AG09309 (cell line): ENCODE data around the gene GNA15.

Experiments
- DNase-seq: peaks from one replicate; pipeline ENCODE4 v3.0.0-alpha.2; 2010; ENCODE audit warnings: low read depth
- H3K4me3 ChIP-seq: 2 replicates; pipeline ENCODE4 v1.5.1; 2011; ENCODE audit warnings: mild to moderate bottlenecking, low read depth, low read length, moderate library complexity; ENCODE audit not compliant: control insufficient read depth
- TF ChIP-seq, protein P1 (sequence below): IDR thresholded peaks from 2 replicates; pipeline ENCODE4 v1.5.1; 2011; ENCODE audit warnings: mild to moderate bottlenecking, low read depth, low read length, inconsistent platforms; ENCODE audit not compliant: insufficient read depth, control insufficient read depth; ENCODE audit errors: missing control alignments

GNA15 gene

DNA sequence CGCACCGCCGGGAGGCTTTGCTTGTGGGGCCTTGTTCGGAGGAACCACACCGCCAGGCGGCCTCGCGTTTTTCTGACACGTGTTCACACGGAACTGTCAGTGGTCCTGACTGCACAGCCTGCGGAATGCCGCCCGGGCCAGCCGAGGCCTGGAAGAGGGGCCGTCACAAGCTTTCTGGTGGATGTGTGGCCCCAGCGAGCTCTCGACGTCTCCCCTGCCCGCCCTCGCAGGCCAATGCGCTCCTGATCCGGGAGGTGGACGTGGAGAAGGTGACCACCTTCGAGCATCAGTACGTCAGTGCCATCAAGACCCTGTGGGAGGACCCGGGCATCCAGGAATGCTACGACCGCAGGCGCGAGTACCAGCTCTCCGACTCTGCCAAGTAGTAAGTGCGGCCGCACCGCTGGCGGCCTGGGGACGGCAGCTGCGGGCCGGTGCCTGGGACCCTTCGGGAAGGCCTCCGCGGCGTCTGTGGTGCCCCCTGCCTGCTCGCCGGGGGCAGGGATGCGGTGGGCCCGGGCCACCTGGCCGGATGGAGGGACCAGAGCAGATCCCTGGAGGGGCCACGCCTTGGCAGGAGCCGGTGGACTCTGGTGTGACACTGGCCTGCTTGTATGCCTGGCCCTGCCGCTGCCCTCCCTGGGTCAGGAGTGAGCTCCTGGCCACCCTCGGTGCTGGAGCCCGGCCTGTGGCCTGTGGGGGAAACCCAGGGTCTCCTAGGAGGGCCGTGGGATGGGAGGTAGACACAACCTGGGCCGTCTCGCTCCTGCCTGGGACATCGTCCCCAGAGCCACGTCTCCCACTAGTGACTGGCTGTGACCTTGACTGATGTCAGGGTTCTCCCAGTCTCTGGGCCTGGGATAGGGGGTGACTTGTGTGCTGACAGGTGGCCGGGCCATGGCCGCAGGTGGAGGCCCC lies 22.5 kb upstream of the GNA15 start:
- DNase-seq, result no peak
- no peak overlapping the region for H3K4me3 ChIP-seq
- TF ChIP-seq, protein P1, sequence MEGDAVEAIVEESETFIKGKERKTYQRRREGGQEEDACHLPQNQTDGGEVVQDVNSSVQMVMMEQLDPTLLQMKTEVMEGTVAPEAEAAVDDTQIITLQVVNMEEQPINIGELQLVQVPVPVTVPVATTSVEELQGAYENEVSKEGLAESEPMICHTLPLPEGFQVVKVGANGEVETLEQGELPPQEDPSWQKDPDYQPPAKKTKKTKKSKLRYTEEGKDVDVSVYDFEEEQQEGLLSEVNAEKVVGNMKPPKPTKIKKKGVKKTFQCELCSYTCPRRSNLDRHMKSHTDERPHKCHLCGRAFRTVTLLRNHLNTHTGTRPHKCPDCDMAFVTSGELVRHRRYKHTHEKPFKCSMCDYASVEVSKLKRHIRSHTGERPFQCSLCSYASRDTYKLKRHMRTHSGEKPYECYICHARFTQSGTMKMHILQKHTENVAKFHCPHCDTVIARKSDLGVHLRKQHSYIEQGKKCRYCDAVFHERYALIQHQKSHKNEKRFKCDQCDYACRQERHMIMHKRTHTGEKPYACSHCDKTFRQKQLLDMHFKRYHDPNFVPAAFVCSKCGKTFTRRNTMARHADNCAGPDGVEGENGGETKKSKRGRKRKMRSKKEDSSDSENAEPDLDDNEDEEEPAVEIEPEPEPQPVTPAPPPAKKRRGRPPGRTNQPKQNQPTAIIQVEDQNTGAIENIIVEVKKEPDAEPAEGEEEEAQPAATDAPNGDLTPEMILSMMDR, result no peak

DNA sequence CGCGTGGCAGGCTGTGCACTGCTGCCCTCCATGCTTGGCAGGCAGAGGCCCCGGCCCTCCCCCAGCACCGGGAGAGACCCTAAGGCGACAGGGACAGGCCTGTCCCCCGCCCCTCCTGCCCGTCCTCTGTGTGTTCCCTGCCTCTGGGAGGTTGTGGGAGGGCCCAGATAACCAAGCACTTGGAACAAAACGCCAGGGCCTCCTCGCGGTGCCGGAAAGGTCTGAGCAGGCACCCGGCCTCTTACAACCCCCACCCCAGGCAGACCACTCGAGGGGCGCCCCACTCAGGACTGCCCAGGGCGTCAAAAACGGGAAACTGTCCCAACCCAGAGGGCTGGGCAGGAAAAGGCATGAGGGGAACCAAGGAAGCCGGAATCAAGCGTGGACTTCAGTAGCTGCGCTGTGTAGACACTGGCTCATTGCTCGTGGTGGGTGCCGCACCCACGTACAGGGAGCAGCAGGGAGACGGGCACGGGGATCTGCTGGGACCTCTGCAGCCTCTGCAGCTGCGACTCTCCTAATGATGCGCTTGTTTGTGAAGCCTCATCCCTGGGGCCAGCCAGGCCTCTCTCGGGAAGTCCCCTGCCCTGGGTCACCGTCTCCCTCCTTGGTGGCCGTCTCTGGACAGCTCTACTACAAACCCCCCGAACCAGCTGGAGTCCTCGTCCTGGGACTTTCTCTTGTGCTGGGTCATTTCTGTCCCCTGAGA lies 21.7 kb upstream of the GNA15 start:
- H3K4me3 ChIP-seq, result no peak overlapping the region
- DNase-seq, result no peak
- TF ChIP-seq, protein P1, result no peak

DNA sequence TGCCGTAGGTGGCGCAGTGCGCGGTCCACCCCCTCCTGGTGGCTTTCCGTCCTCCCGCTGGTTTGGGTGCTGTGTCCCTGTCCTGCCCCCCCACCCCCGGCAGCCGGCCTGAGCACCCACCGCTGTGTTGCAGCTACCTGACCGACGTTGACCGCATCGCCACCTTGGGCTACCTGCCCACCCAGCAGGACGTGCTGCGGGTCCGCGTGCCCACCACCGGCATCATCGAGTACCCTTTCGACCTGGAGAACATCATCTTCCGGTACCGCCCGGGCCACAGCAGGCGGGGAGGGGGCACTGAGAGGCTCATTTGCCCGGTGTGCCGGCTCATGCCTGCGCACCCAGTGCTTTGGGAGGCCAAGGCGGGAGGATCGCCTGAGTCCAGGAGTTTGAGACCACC lies 21.0 kb upstream of the GNA15 start:
- TF ChIP-seq, protein P1, result no peak
- no peak for DNase-seq
- H3K4me3 ChIP-seq, result no peak overlapping the region

DNA sequence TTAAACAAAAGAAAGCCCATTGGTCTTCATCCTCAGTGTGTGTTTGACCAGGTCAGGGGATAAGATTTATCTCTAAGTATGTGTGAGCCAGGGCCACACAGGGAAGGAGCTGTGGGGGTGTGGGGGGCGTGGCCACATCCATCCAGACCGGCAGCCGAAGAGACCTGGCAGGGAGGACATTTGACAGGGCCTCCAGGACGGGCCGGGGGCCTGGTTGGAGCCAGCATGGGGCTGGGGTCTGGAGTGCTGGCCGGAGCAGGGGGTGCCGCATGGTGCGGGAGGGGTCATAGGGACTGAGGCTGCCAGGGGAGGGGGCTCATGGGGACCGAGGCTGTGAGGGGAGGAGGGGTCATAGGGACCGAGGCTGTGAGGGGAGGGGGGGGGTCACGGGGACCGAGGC lies 20.4 kb upstream of the GNA15 start:
- H3K4me3 ChIP-seq, result no peak overlapping the region
- DNase-seq, result no peak
- TF ChIP-seq, protein P1, result no peak

DNA sequence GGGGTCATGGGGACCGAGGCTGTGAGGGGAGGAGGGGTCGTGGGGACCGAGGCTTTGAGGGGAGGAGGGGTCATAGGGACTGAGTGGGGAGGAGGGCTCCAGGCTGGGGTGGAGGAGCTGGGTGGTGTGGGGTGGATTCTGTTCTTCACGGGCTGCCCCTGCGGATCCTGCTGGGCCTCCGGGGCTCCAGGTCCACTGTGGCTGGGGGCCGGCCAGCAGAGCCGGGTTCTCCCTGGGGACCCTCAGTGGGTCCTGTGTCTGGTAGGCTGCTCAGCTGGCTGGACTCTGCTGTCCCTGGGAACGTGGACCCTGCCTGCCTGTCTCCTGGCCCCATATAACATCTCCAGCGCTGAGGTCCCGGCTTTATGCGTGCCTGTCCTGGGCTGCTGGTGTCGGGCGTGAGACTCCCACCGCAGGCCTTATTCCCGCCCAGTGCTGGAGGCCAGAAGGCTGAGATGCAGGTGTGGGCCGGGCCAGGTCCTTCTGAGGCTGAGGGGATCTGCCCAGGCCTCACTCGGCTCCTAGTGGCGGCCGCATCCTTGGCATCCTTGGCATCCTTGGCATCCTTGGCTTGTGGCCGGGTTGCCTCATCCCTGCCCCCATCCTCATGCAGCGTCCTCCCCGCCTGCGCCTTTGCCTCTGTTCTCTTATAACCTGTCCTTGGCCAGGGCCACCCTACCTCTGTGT lies 19.8 kb upstream of the GNA15 start:
- H3K4me3 ChIP-seq, result no peak overlapping the region
- TF ChIP-seq, protein P1, result no peak
- no peak for DNase-seq

DNA sequence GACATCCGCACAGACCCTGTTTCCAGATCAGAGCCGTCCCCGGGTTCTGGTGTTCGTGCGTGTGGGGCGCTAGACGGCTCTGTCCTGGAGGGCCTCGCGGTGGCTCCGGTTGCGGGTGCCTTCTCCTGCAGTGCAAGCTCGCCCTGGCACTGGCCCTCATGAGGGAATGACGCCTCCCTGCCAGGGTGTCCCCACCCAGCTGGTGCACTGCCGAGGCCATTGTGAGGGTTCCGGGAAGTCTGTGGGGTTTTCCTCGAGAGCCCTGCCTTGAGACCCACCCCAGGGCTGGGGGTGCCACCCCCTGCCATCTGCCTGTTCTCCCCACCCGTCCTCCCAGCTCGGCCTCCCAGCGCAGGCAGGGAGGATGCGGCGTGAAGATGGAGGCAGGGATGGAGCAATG lies 19.2 kb upstream of the GNA15 start:
- no peak overlapping the region for H3K4me3 ChIP-seq
- DNase-seq, result no peak
- TF ChIP-seq, protein P1, result no peak
